H1 (cell line): ENCODE data around the gene SRMS. TPM values are rescaled to one million over a fixed set of nuclear protein-coding genes. Genes with fewer than 3 reads are reported as not detected.

Experiments
- CTCF ChIA-PET: fragments of 300-600 bp; sonication (Branson Sonifier 250); formaldehyde crosslinking; loops from one replicate; lab custom pipeline; 2021; ENCODE audit not compliant: partially characterized antibody; lab: Charles Lee
- POLR2A ChIA-PET: fragments of 300-600 bp; sonication (Branson Sonifier 250); formaldehyde crosslinking; loops from one replicate; lab custom pipeline; 2021; ENCODE audit warnings: inconsistent platforms; ENCODE audit not compliant: partially characterized antibody; lab: Charles Lee
- DNase-seq, 2 experiments: peaks; one replicate each; pipeline versions ENCODE4 v3.0.0 to v3.0.0-alpha.2; 2010 to 2022; ENCODE audit warnings: low spot score in 2 of 2, low read depth in 1 of 2, mixed read lengths in 1 of 2
- FAIRE-seq: peaks from 2 replicates; lab custom pipeline; 2011; peaks lifted over from hg19 to GRCh38; lab: Jason Lieb, UNC
- H2AFZ ChIP-seq: 2 replicates; pipeline ENCODE4 v1.8.1; 2012; ENCODE audit warnings: low read length, inconsistent platforms
- H2AK5ac ChIP-seq: 2 replicates; pipeline ENCODE4 v1.6.1; 2013; ENCODE audit warnings: low read depth, low read length
- H2BK120ac ChIP-seq: replicated peaks from 2 replicates; pipeline ENCODE3; 2013; ENCODE audit warnings: low read depth, low read length, inconsistent platforms
- H2BK12ac ChIP-seq: 2 replicates; pipeline ENCODE4 v1.6.1; 2013; ENCODE audit warnings: low read depth, low read length
- H2BK15ac ChIP-seq: 2 replicates; pipeline ENCODE4 v1.6.1; 2013; ENCODE audit warnings: low read length
- H2BK20ac ChIP-seq: 2 replicates; pipeline ENCODE4 v1.6.1; 2013; ENCODE audit warnings: low read length
- H2BK5ac ChIP-seq: 2 replicates; pipeline ENCODE4 v1.6.1; 2013; ENCODE audit warnings: low read depth, low read length
- H3K14ac ChIP-seq: 2 replicates; pipeline ENCODE4 v1.6.1; 2013; ENCODE audit warnings: inconsistent platforms; ENCODE audit not compliant: insufficient read length
- H3K18ac ChIP-seq: 2 replicates; pipeline ENCODE4 v1.6.1; 2013; ENCODE audit warnings: low read length; ENCODE audit errors: extremely low read depth
- H3K23ac ChIP-seq: 2 replicates; pipeline ENCODE4 v1.6.1; 2013; ENCODE audit warnings: inconsistent platforms; ENCODE audit not compliant: insufficient read length
- H3K23me2 ChIP-seq: 2 replicates; pipeline ENCODE4 v1.6.1; 2013; ENCODE audit warnings: low read depth, low read length
- H3K27ac ChIP-seq: 2 replicates; pipeline ENCODE4 v1.6.1; 2011; ENCODE audit warnings: low read depth, low read length, inconsistent platforms
- H3K27me3 ChIP-seq, 4 experiments: replicated peaks in 1 of 4; 1 replicate in 1 of 4; 2 replicates in 3 of 4; pipeline versions ENCODE4 v1.6.1 to v1.8.1; 2011 to 2013; ENCODE audit warnings: low read length in 3 of 4, mild to moderate bottlenecking in 3 of 4, inconsistent platforms in 2 of 4, mixed read lengths in 2 of 4, moderate library complexity in 1 of 4; ENCODE audit not compliant: control insufficient read depth in 3 of 4, insufficient read depth in 3 of 4; ENCODE audit errors: extremely low read depth in 1 of 4
- H3K36me3 ChIP-seq, 4 experiments: 2 replicates each; pipeline versions ENCODE4 v1.6.1 to v1.8.1; 2011 to 2013; ENCODE audit warnings: mild to moderate bottlenecking in 4 of 4, low read length in 3 of 4, moderate library complexity in 2 of 4, control low read depth in 1 of 4, inconsistent platforms in 1 of 4; ENCODE audit not compliant: insufficient read depth in 4 of 4, control insufficient read depth in 2 of 4
- H3K4ac ChIP-seq: replicated peaks from 2 replicates; pipeline ENCODE3; 2013; ENCODE audit warnings: low read length, low read depth, mixed read lengths, inconsistent platforms; ENCODE audit not compliant: insufficient read length
- H3K4me1 ChIP-seq, 4 experiments: replicated peaks in 1 of 4; 1 replicate in 1 of 4; 2 replicates in 3 of 4; pipeline versions ENCODE4 v1.6.1 to v1.8.1; 2011 to 2013; ENCODE audit warnings: low read length in 3 of 4, inconsistent platforms in 2 of 4, mixed read lengths in 1 of 4; ENCODE audit not compliant: insufficient read depth in 4 of 4, control insufficient read depth in 3 of 4
- H3K4me2 ChIP-seq, 2 experiments: 2 replicates each; pipeline versions ENCODE4 v1.6.1 to v1.8.1; 2011 to 2013; ENCODE audit warnings: low read depth in 2 of 2, low read length in 2 of 2, control low read depth in 1 of 2, inconsistent platforms in 1 of 2, mild to moderate bottlenecking in 1 of 2; ENCODE audit not compliant: insufficient read depth in 1 of 2
- H3K4me3 ChIP-seq, 4 experiments: fragments of 200-600, 300-600 bp in 1 of 4; sonication (generic), shearing (Covaris generic), sonication (Bioruptor Twin) in 1 of 4; 2 replicates each; pipeline versions ENCODE4 v1.5.1 to v1.8.1; 2011 to 2016; ENCODE audit warnings: low read length in 4 of 4, low read depth in 3 of 4, control low read depth in 2 of 4, inconsistent platforms in 2 of 4, mild to moderate bottlenecking in 2 of 4, mixed read lengths in 1 of 4, moderate library complexity in 1 of 4; ENCODE audit not compliant: insufficient read depth in 2 of 4; ENCODE audit errors: extremely low read depth in 1 of 4
- H3K56ac ChIP-seq: replicated peaks from 2 replicates; pipeline ENCODE3; 2013; ENCODE audit warnings: low read depth, mild to moderate bottlenecking, mixed read lengths, low read length, inconsistent platforms; ENCODE audit not compliant: insufficient read length
- H3K79me1 ChIP-seq: 2 replicates; pipeline ENCODE4 v1.6.1; 2013; ENCODE audit warnings: low read depth, low read length, control low read depth
- H3K79me2 ChIP-seq, 2 experiments: 2 replicates each; pipeline versions ENCODE4 v1.6.1 to v1.8.1; 2012 to 2013; ENCODE audit warnings: low read length in 2 of 2, mild to moderate bottlenecking in 2 of 2, inconsistent platforms in 1 of 2; ENCODE audit not compliant: insufficient read depth in 2 of 2, control insufficient read depth in 1 of 2
- H3K9ac ChIP-seq, 4 experiments: replicated peaks in 1 of 4; 1 replicate in 1 of 4; 2 replicates in 3 of 4; pipeline versions ENCODE4 v1.6.1 to v1.8.1; 2011 to 2013; ENCODE audit warnings: low read depth in 3 of 4, low read length in 3 of 4, control low read depth in 2 of 4, mild to moderate bottlenecking in 2 of 4, moderate library complexity in 2 of 4, inconsistent platforms in 1 of 4; ENCODE audit errors: extremely low read depth in 1 of 4
- H3K9me3 ChIP-seq, 2 experiments: 2 replicates each; pipeline versions ENCODE4 v1.6.1 to v1.8.1; 2012 to 2013; ENCODE audit warnings: mild to moderate bottlenecking in 2 of 2, moderate library complexity in 2 of 2, control low read depth in 1 of 2, inconsistent platforms in 1 of 2, low read depth in 1 of 2, low read length in 1 of 2, mixed read lengths in 1 of 2; ENCODE audit not compliant: insufficient read depth in 2 of 2
- H4K20me1 ChIP-seq, 2 experiments: replicated peaks in 1 of 2; 2 replicates each; pipeline versions ENCODE3 to v1.8.1; 2011 to 2013; ENCODE audit warnings: inconsistent platforms in 2 of 2, low read length in 2 of 2, mild to moderate bottlenecking in 1 of 2; ENCODE audit not compliant: insufficient read depth in 2 of 2, control insufficient read depth in 1 of 2
- H4K5ac ChIP-seq: 2 replicates; pipeline ENCODE4 v1.6.1; 2013; ENCODE audit warnings: low read length, low read depth, mixed read lengths, inconsistent platforms; ENCODE audit not compliant: insufficient read length
- H4K8ac ChIP-seq: 2 replicates; pipeline ENCODE4 v1.8.0; 2013; ENCODE audit warnings: mild to moderate bottlenecking, moderate library complexity, low read length, inconsistent platforms; ENCODE audit not compliant: insufficient read depth; ENCODE audit errors: extremely low read depth
- H4K91ac ChIP-seq: replicated peaks from 2 replicates; pipeline ENCODE3; 2013; ENCODE audit warnings: low read length, mixed read lengths, inconsistent platforms; ENCODE audit not compliant: insufficient read length
- ATF2 ChIP-seq: IDR thresholded peaks from 2 replicates; pipeline ENCODE4 v1.6.1; 2012; ENCODE audit warnings: low read length, inconsistent platforms
- CHD2 ChIP-seq: IDR thresholded peaks from 2 replicates; pipeline ENCODE4 v1.6.1; 2012; ENCODE audit warnings: low read length, improper control_type of control experiment
- HDAC2 ChIP-seq, 2 experiments: fragments of 300-600 bp in 1 of 2; sonication (generic) in 1 of 2; IDR thresholded peaks; 2 replicates each; pipeline ENCODE4 v1.6.1; 2011 to 2012; ENCODE audit warnings: low read depth in 2 of 2, low read length in 2 of 2, mild to moderate bottlenecking in 2 of 2, moderate library complexity in 2 of 2, borderline replicate concordance in 1 of 2, inconsistent platforms in 1 of 2
- JUND ChIP-seq: IDR thresholded peaks from 2 replicates; pipeline ENCODE4 v1.6.1; 2011; ENCODE audit warnings: mild to moderate bottlenecking, improper control_type of control experiment, low read length
- MAFK ChIP-seq: IDR thresholded peaks from 2 replicates; pipeline ENCODE4 v1.6.1; 2012; ENCODE audit warnings: low read depth, mild to moderate bottlenecking, improper control_type of control experiment, low read length
- NANOG ChIP-seq: IDR thresholded peaks from 2 replicates; pipeline ENCODE4 v1.6.1; 2011; ENCODE audit warnings: low read length, low read depth, mild to moderate bottlenecking, inconsistent platforms; ENCODE audit not compliant: insufficient read depth, poor library complexity, severe bottlenecking
- PHF8 ChIP-seq: fragments of 200-600 bp; sonication (generic); conservative IDR thresholded peaks from 2 replicates; pipeline ENCODE4 v1.7.1; 2012; ENCODE audit warnings: low read depth, mild to moderate bottlenecking, inconsistent platforms, low read length, moderate library complexity
- RFX5 ChIP-seq: IDR thresholded peaks from 2 replicates; pipeline ENCODE4 v1.6.1; 2011; ENCODE audit warnings: low read depth, low read length, improper control_type of control experiment, borderline replicate concordance
- SIX5 ChIP-seq: IDR thresholded peaks from 2 replicates; pipeline ENCODE4 v1.6.1; 2011; ENCODE audit warnings: mild to moderate bottlenecking, low read depth, low read length
- SUZ12 ChIP-seq: fragments of 200-600 bp; sonication (generic); IDR thresholded peaks from 2 replicates; pipeline ENCODE4 v1.6.1; 2012; ENCODE audit warnings: mild to moderate bottlenecking, inconsistent platforms, low read length, moderate library complexity, mixed read lengths
- YY1 ChIP-seq: IDR thresholded peaks from 2 replicates; pipeline ENCODE4 v1.6.1; 2011; ENCODE audit warnings: low read depth, mild to moderate bottlenecking, low read length
- WGBS, 2 experiments: shearing (Covaris generic) in 1 of 2; methylation state at CpG; one replicate each; pipeline versions ENCODE4 v1.1.6 to v1.1.7; 2013 to 2015; ENCODE audit warnings: low lambda C conversion rate in 2 of 2, mixed read lengths in 2 of 2, inconsistent platforms in 1 of 2, low coverage in 1 of 2, missing lambda C conversion rate in 1 of 2; ENCODE audit not compliant: insufficient replicate concordance in 2 of 2, insufficient coverage in 1 of 2, insufficient read length in 1 of 2; ENCODE audit errors: extremely low coverage in 1 of 2, missing lambda C conversion rate in 1 of 2; 5-methylcytosine and 5-hydroxymethylcytosine counted together
- polyA plus RNA-seq, 7 experiments: library from polyadenylated mRNA; depleted of rRNA in 3 of 7; stranded (reverse) in 5 of 7; unstranded in 2 of 7; fragments of >200 nt in 5 of 7; fragments of 200-250 nt in 2 of 7; gene quantifications; 1 replicate in 5 of 7; 2 replicates in 1 of 7; 4 replicates in 1 of 7; pipeline versions ENCODE4 v1.2.1 to v1.2.3, GENCODE V29; 2011 to 2013; ENCODE audit warnings: missing spikeins in 2 of 7, mixed read lengths in 2 of 7
- total RNA-seq: library from RNA; stranded (reverse); fragmentation: NEBNext Ultra II Directional; extraction: Animal tissue kit (Norgen Biotek cat#: 25700); gene quantifications from 2 replicates; pipeline ENCODE4 v1.2.1, GENCODE V29; 2021

The SRMS gene
- total and polyA plus RNA-seq, 2 of the 8 experiments (the other 6 are each of a cell fraction or from before 2014, with no cell fraction given): 0.39 to 0.76 TPM

- Histone ChIP-seq H3K4me1 (peaks cover 0 to 23% (median 3%) of the 10 kb centered on the region in 4 experiments; a peak in 5 of 7 replicates), H2BK5ac (peak within 1 kb of the TSS; percentile 44; the same call in 1 of the 2 replicates), H3K79me1 (no peaks in the 10 kb centered on the region), H4K20me1 (peaks cover 0 to 2% of the 10 kb centered on the region in 2 experiments), H2BK15ac (no peak within 1 kb of the TSS), H3K18ac (no peak within 1 kb of the TSS; the same call in 1 of the 2 replicates), H3K23me2 (peaks cover 2% of the 10 kb centered on the region; the same call in 1 of the 2 replicates), H2BK20ac (no peak within 1 kb of the TSS), H3K36me3 (no peaks in the 10 kb centered on the region), H3K79me2 (no peaks in the 10 kb centered on the region), H3K23ac (no peak within 1 kb of the TSS), H4K91ac (peak within 1 kb of the TSS; percentile 74), H3K9me3 (no peaks in the 10 kb centered on the region), H2BK120ac (no peak within 1 kb of the TSS), H4K5ac (peak within 1 kb of the TSS; percentile 71), H3K27me3 (no peaks in the 10 kb centered on the region), H3K9ac (no peak within 1 kb of the TSS; a peak in 2 of 7 replicates), H3K4me2 (peak within 1 kb of the TSS; percentile 0 to 67; a peak in 3 of 4 replicates), H4K8ac (peak within 1 kb of the TSS; percentile 86), H3K4ac (no peak within 1 kb of the TSS), H3K14ac (no peak within 1 kb of the TSS), H2AFZ (no peak within 1 kb of the TSS), H3K4me3 (peak within 1 kb of the TSS in 3 of 4 experiments; percentile 24 to 48 (median 25); a peak in 4 of 8 replicates), H3K56ac (peak within 1 kb of the TSS; percentile 82), H3K27ac (no peak within 1 kb of the TSS), H2BK12ac (peak within 1 kb of the TSS; percentile 75; the same call in 1 of the 2 replicates), H2AK5ac (no peak within 1 kb of the TSS)
- POLR2A ChIA-PET: interaction anchor here (0.6 to 3.7 kb wide), 13 partner anchors 9 to 1421 kb away, joined by 3 to 26 read pairs (median 4); partner anchors contain the start of genes PPDPF and STMN3
- FAIRE-seq: no peak
- no peak for DNase-seq
- WGBS, 2 experiments: 92% methylated on average over 26 of the region's 29 CpGs; no CpG with 5 or more reads in 1 of the 2 experiments
- CTCF ChIA-PET: interaction anchor here (0.5 to 4.8 kb wide), 49 partner anchors 8 to 618 kb away, joined by 3 to 23 read pairs (median 5); partner anchors contain the start of genes FNDC11, HELZ2, LIME1 and PPDPF
- TF ChIP-seq YY1 (no peak), PHF8 (no peak), RFX5 (no peak), SUZ12 (no peak), HDAC2 (IDR thresholded peaks at IDR 0.05; ENCODE audit: borderline replicate concordance in 1 of 2, low read depth in 2 of 2, low read length in 2 of 2) (no peak), CHD2 (no peak), JUND (no peak), SIX5 (no peak), ATF2 (no peak), MAFK (no peak), NANOG (no peak)
Measured at GRCh38 chr20:63536997-63537524, 10.5 kb downstream of the SRMS start, which contains the start of gene PTK6. PTK6 (minus strand) TSS chr20:63537376; CDS start chr20:63537314, 62 bp downstream.
